Upper lobe of left lung (tissue), 6 donors: ENCODE results near the gene IL13RA1. TPM values are rescaled to one million over a fixed set of nuclear protein-coding genes. Genes with fewer than 3 reads are reported as not detected.

Source experiments
- ATAC-seq, 2 donors: fragments of 200-7000 bp; cut with Tn5 transposase; one replicate each; pipeline ENCODE4 v1.9.1; 2022; ENCODE audit warnings: mild to moderate bottlenecking in 2 of 2, moderate library complexity in 2 of 2; ENCODE audit not compliant: low FRiP score in 2 of 2
- DNase-seq, 2 donors: peaks; one replicate each; pipeline ENCODE4 v3.0.0-alpha.2; 2019 to 2020
- H3K27ac ChIP-seq, 4 donors: fragments of 200-600 bp; sonication (generic); one replicate each; pipeline ENCODE4 v1.5.1; 2016 to 2019
- H3K27me3 ChIP-seq, 4 donors: fragments of 200-600 bp; sonication (generic); one replicate each; pipeline ENCODE4 v1.5.1; 2017 to 2019
- H3K36me3 ChIP-seq, 4 donors: fragments of 200-600 bp; sonication (generic); one replicate each; pipeline ENCODE4 v1.5.1; 2016 to 2019
- H3K4me1 ChIP-seq, 4 donors: fragments of 200-600 bp; sonication (generic); one replicate each; pipeline ENCODE4 v1.5.1; 2018 to 2019
- H3K4me3 ChIP-seq, 4 donors: fragments of 200-600 bp; sonication (generic); one replicate each; pipeline ENCODE4 v1.5.1; 2017 to 2019; ENCODE audit warnings: mild to moderate bottlenecking in 2 of 4, moderate library complexity in 1 of 4
- H3K9me3 ChIP-seq, 4 donors: fragments of 200-600 bp; sonication (generic); one replicate each; pipeline ENCODE4 v1.5.1; 2018 to 2019
- EP300 ChIP-seq, 4 donors: sonication (generic); formaldehyde crosslinking; IDR thresholded peaks; one replicate each; pipeline ENCODE4 v1.5.1; 2017; ENCODE audit warnings: antibody characterized with exemption in 4 of 4, control low read depth in 2 of 4
- POLR2A ChIP-seq, 4 donors: fragments of 450-650 bp; IDR thresholded peaks; one replicate each; pipeline ENCODE4 v1.5.1; 2016 to 2017; ENCODE audit warnings: antibody characterized with exemption in 4 of 4, mild to moderate bottlenecking in 2 of 4
- POLR2AphosphoS5 ChIP-seq, 2 donors: sonication (generic); formaldehyde crosslinking; IDR thresholded peaks; one replicate each; pipeline ENCODE4 v1.5.1; 2017; ENCODE audit warnings: antibody characterized with exemption in 2 of 2
- WGBS, 2 donors: methylation state at CpG; one replicate each; pipeline ENCODE4 v1.1.5; 2017 to 2018; 5-methylcytosine and 5-hydroxymethylcytosine counted together
- total RNA-seq, 6 donors: library from RNA; depleted of rRNA in 4 of 6; stranded (reverse); fragments of >200 nt in 4 of 6; gene quantifications; one replicate each; pipeline versions ENCODE4 v1.1.0 to v1.2.1, GENCODE V29; 2016 to 2021
- TF ChIP-seq, protein P1 (sequence below), 6 experiments: fragments of 450-650 bp in 4 of 6; fragments of 200-600 bp in 2 of 6; sonication (generic) in 2 of 6; IDR thresholded peaks; one replicate each; pipeline ENCODE4 v1.5.1; 2016 to 2019; ENCODE audit warnings: antibody characterized with exemption in 6 of 6
- donor health status: DM: no; HTN: no; CAD: no; lungs with moderate emphysema.
- donor health status: DM: no; HTN: yes; CAD: no; lungs with severe emphysema.

The IL13RA1 gene
- total RNA-seq, 6 donors from 2014 or later: 22.4 to 83.3 (median 67.0) TPM

DNA sequence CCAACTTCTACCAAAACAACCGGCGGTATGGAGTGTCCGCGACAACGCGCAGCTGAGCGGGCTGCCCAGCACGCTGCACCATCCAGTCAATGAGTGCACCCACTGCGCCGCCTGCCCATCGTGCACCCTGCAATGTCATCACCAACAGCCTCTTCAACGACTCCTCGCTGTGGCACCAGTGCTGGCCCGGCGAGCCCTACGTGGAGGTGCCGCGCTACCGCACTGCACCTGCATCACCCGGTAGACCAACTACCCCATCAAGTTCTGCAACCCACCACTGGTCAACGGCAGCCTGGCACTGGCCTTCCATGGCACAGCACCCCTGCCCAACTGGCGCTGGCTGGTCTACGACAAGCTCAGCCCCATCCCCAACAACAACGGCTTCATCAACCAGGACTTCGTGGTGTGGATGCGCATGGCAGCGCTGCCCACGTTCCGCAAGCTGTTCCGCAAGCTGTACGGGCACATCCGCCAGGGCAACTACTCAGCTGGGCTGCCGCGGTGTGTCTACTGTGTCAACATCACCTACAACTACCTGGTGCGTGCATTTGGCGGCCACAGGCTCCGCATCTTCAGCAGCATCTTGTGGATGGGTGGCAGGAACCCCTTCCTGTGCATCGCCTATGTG, 42.8 kb downstream of the IL13RA1 start:
- WGBS, 2 donors: 92 to 94% methylated on average over 6 to 38 of the region's 38 CpGs
- H3K27ac ChIP-seq: no peak overlapping the region
- peak in 1 of 2 donors; percentile 67 for DNase-seq
- H3K9me3 ChIP-seq: no peaks in the 10 kb centered on the region
- H3K4me1 ChIP-seq: no peaks in the 10 kb centered on the region
- H3K4me3 ChIP-seq: no peak overlapping the region
- H3K36me3 ChIP-seq: peaks cover 0 to 28% (median 3%) of the 10 kb centered on the region in 4 donors
- TF ChIP-seq, protein P1, sequence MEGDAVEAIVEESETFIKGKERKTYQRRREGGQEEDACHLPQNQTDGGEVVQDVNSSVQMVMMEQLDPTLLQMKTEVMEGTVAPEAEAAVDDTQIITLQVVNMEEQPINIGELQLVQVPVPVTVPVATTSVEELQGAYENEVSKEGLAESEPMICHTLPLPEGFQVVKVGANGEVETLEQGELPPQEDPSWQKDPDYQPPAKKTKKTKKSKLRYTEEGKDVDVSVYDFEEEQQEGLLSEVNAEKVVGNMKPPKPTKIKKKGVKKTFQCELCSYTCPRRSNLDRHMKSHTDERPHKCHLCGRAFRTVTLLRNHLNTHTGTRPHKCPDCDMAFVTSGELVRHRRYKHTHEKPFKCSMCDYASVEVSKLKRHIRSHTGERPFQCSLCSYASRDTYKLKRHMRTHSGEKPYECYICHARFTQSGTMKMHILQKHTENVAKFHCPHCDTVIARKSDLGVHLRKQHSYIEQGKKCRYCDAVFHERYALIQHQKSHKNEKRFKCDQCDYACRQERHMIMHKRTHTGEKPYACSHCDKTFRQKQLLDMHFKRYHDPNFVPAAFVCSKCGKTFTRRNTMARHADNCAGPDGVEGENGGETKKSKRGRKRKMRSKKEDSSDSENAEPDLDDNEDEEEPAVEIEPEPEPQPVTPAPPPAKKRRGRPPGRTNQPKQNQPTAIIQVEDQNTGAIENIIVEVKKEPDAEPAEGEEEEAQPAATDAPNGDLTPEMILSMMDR (IDR thresholded peaks at IDR 0.05): no peak
- TF ChIP-seq POLR2AphosphoS5 (IDR thresholded peaks at IDR 0.05): no peak
- H3K27me3 ChIP-seq: no peaks in the 10 kb centered on the region
- ATAC-seq: peak in 1 of 2 donors; percentile 9

DNA sequence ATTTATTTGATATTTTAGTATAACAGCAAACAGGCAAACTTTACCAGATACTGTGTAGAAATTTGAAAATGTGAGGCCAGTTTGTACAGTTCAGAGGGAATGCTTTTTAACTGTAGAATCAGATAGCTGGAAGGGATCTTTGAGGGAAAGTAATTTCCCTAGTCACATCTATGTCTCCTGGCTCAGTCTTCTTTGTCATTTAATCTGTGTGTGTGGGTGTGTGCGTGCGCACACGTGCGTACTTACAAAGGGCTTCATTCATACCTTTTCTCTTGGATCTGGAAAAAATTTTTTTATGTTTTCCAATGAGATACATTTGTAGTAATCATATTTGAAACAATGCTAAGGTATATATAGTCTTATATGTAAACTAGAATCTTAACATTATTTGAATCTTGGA, 44.6 kb downstream of the IL13RA1 start:
- Histone ChIP-seq H3K4me3 (no peak overlapping the region), H3K4me1 (no peaks in the 10 kb centered on the region), H3K27me3 (no peaks in the 10 kb centered on the region), H3K36me3 (peaks cover 0 to 33% (median 3%) of the 10 kb centered on the region in 4 donors), H3K27ac (no peak overlapping the region), H3K9me3 (no peaks in the 10 kb centered on the region)
- no peak for ATAC-seq
- DNase-seq: no peak
- TF ChIP-seq, protein P1 (IDR thresholded peaks at IDR 0.05): no peak
- TF ChIP-seq EP300 (IDR thresholded peaks at IDR 0.05) (no peak), POLR2AphosphoS5 (IDR thresholded peaks at IDR 0.05) (no peak), POLR2A (IDR thresholded peaks at IDR 0.05) (no peak)
- WGBS, 2 donors: 85 to 92% methylated on average over 4 of the region's 4 CpGs

DNA sequence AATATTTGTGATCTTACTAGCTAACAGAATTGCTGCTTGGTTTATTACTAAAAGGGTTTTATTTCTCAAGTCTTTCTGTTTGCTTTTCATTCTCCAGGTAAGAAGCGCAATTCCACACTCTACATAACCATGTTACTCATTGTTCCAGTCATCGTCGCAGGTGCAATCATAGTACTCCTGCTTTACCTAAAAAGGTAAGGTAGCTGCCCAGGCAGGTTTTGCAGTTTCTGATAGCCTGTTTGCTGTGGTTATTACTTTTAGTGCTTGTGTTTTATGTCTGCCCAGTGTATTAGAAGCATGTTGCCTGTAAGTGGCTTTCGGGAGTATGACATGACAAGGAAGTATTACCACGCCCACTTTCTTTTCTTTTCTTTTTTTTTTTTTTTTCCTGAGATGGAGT, 46.4 kb downstream of the IL13RA1 start:
- Histone ChIP-seq H3K4me1 (no peaks in the 10 kb centered on the region), H3K27me3 (no peaks in the 10 kb centered on the region), H3K4me3 (no peak overlapping the region), H3K36me3 (peaks cover 0 to 18% (median 3%) of the 10 kb centered on the region in 4 donors), H3K27ac (peak overlapping the region in 3 of 4 donors; percentile 2 to 42 (median 21)), H3K9me3 (no peaks in the 10 kb centered on the region)
- WGBS, 2 donors: 72 to 79% methylated on average over 5 of the region's 5 CpGs
- ATAC-seq: peak in 1 of 2 donors; percentile 85
- peak in 1 of 2 donors; percentile 69 for DNase-seq
- TF ChIP-seq, protein P1 (IDR thresholded peaks at IDR 0.05): no peak
- peak in 1 of 2 donors; percentile 26 for TF ChIP-seq POLR2AphosphoS5 (IDR thresholded peaks at IDR 0.05)

DNA sequence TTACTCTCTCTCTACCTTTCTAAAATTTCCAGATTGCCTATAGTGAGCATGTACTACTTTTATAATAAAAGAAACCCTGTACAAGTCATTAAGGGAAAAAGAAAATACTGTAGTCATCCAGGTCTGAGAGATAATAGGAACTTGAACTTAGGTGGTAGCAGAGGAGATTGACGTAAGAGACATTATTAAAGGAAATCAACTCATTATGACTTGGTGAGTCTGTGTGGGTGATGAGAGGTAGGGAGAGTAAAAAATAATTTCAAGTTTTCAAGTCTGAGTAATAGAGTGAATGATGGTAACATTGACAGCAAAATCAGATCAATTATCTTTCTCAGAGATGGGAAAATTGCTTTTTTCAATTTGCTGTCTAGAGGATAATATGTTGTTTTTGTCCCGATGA, 52.2 kb downstream of the IL13RA1 start:
- TF ChIP-seq POLR2A (IDR thresholded peaks at IDR 0.05): no peak
- TF ChIP-seq EP300 (IDR thresholded peaks at IDR 0.05): no peak
- TF ChIP-seq, protein P1 (IDR thresholded peaks at IDR 0.05): no peak
- TF ChIP-seq POLR2AphosphoS5 (IDR thresholded peaks at IDR 0.05): no peak
- DNase-seq (no peak), ATAC-seq (no peak)
- peaks cover 0 to 10% (median 0%) of the 10 kb centered on the region in 4 donors for H3K36me3 ChIP-seq
- H3K4me3 ChIP-seq: no peak overlapping the region
- WGBS, 2 donors: 88 to 95% methylated on average over 2 of the region's 2 CpGs
- H3K27ac ChIP-seq: no peak overlapping the region
- H3K9me3 ChIP-seq: no peaks in the 10 kb centered on the region
- H3K4me1 ChIP-seq: no peaks in the 10 kb centered on the region
- no peaks in the 10 kb centered on the region for H3K27me3 ChIP-seq

DNA sequence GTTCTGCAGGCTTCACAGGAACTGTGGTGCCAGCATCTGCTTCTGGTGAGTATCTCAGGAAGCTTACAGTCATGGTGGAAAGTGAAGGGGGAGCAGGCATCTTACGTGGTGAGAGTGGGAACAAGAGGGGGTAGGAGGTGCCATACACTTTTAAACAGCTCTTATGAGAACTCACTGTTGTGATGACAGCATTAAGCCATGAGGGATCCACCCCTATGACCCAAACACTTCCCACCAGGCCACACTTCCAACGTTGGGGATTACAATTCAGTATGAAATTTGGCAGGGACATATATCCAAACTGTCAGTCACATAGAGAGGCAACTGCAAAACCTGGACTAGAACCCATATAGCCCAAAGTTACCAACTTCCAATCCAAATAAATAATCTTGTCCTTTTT, 53.1 kb downstream of the IL13RA1 start:
- DNase-seq: no peak
- H3K27me3 ChIP-seq: no peaks in the 10 kb centered on the region
- H3K36me3 ChIP-seq: peaks cover 0 to 14% (median 0%) of the 10 kb centered on the region in 4 donors
- no peak for TF ChIP-seq POLR2AphosphoS5 (IDR thresholded peaks at IDR 0.05)
- TF ChIP-seq, protein P1 (IDR thresholded peaks at IDR 0.05): no peak
- TF ChIP-seq EP300 (IDR thresholded peaks at IDR 0.05): no peak
- no peak for TF ChIP-seq POLR2A (IDR thresholded peaks at IDR 0.05)
- WGBS, 2 donors: 29 to 66% methylated on average over 2 of the region's 2 CpGs
- H3K4me1 ChIP-seq: no peaks in the 10 kb centered on the region
- no peak overlapping the region for H3K4me3 ChIP-seq
- H3K27ac ChIP-seq: no peak overlapping the region
- ATAC-seq: peak in 1 of 2 donors; percentile 72
- H3K9me3 ChIP-seq: no peaks in the 10 kb centered on the region
